Stomach (tissue), 9 donors: ENCODE measurements around the gene WWOX. TPM values are rescaled to one million over a fixed set of nuclear protein-coding genes. Genes with fewer than 3 reads are reported as not detected.

Source experiments
- DNase-seq, 2 donors: peaks; one replicate each; pipeline versions ENCODE4 v3.0.0 to v3.0.0-alpha.2; 2013 to 2019
- H3K27ac ChIP-seq, 5 donors: fragments of 200-600 bp in 4 of 5; sonication (generic) in 4 of 5; one replicate each; pipeline ENCODE4 v1.5.1; 2013 to 2019; ENCODE audit warnings: mild to moderate bottlenecking in 1 of 5, moderate library complexity in 1 of 5
- H3K27me3 ChIP-seq, 3 donors: fragments of 200-600 bp; sonication (generic); one replicate each; pipeline ENCODE4 v1.5.1; 2017 to 2019; ENCODE audit warnings: mixed run types in 1 of 3
- H3K36me3 ChIP-seq, 4 donors: fragments of 200-600 bp; sonication (generic); 1 replicate in 3 of 4; 2 replicates in 1 of 4; pipeline ENCODE4 v1.5.1; 2016 to 2019
- H3K4me1 ChIP-seq, 4 donors: fragments of 200-600 bp; sonication (generic); one replicate each; pipeline ENCODE4 v1.5.1; 2016 to 2019
- H3K4me3 ChIP-seq, 4 donors: fragments of 200-600 bp; sonication (generic) in 3 of 4; one replicate each; pipeline ENCODE4 v1.5.1; 2016 to 2019; ENCODE audit warnings: mild to moderate bottlenecking in 1 of 4
- H3K9me3 ChIP-seq, 4 donors: fragments of 200-600 bp; sonication (generic); one replicate each; pipeline ENCODE4 v1.5.1; 2016 to 2019
- CTCF ChIP-seq, 7 experiments: fragments of 450-650 bp in 4 of 7; fragments of 200-600 bp in 3 of 7; sonication (generic) in 3 of 7; IDR thresholded peaks; one replicate each; pipeline ENCODE4 v1.5.1; 2016 to 2019; ENCODE audit warnings: antibody characterized with exemption in 7 of 7, control low read depth in 2 of 7, mild to moderate bottlenecking in 1 of 7
- EP300 ChIP-seq: sonication (generic); formaldehyde crosslinking; IDR thresholded peaks from one replicate; pipeline ENCODE4 v1.6.1; 2017; ENCODE audit warnings: antibody characterized with exemption
- POLR2A ChIP-seq, 4 donors: fragments of 450-650 bp; IDR thresholded peaks; one replicate each; pipeline ENCODE4 v1.6.1; 2016; ENCODE audit warnings: antibody characterized with exemption in 4 of 4, control low read depth in 2 of 4, mild to moderate bottlenecking in 1 of 4, moderate library complexity in 1 of 4
- POLR2AphosphoS5 ChIP-seq, 3 donors: sonication (generic); formaldehyde crosslinking; IDR thresholded peaks; one replicate each; pipeline ENCODE4 v1.6.1; 2016; ENCODE audit warnings: antibody characterized with exemption in 3 of 3
- WGBS, 5 donors: extraction: QIAGEN DNeasy Blood & Tissue Kit in 3 of 5; methylation state at CpG; one replicate each; pipeline versions ENCODE4 v1.1.5 to v1.1.7; 2013 to 2018; 5-methylcytosine and 5-hydroxymethylcytosine counted together
- intact Hi-C: fragments of 100-400 bp; cut with DNase I; formaldehyde crosslinking; loops from one replicate; pipeline ENCODE4 v1.15.1; 2023; ENCODE audit warnings: low total_unique reads
- polyA plus RNA-seq, 3 donors: library from polyadenylated mRNA; stranded (reverse); fragments of 200-250 nt; gene quantifications; one replicate each; pipeline ENCODE4 v1.2.3, GENCODE V29; 2013
- total RNA-seq, 5 donors: library from RNA; depleted of rRNA; stranded (reverse); fragments of >200 nt; gene quantifications; one replicate each; pipeline versions ENCODE4 v1.1.0 to v1.2.3, GENCODE V29; 2014 to 2016
- donor health status: healthy with polysubstance abuse.
- donor health status: Bipolar disorder and iron deficiency.
- donor health status: healthy.

The WWOX gene
- total and polyA plus RNA-seq, 8 donors, result 7.7 to 129 (median 48.7) TPM

GRCh38 chr16:78608305-78608776, 508.9 kb downstream of the WWOX start:
- WGBS, 5 donors, result 63 to 74% (median 71%) methylated on average over 6 to 9 of the region's 9 CpGs
- Histone ChIP-seq H3K36me3 (no peaks in the 10 kb centered on the region), H3K27me3 (no peaks in the 10 kb centered on the region), H3K4me1 (peaks cover 0 to 36% (median 16%) of the 10 kb centered on the region in 4 donors), H3K9me3 (no peaks in the 10 kb centered on the region), H3K4me3 (peak overlapping the region in 3 of 4 donors; percentile 2 to 27 (median 24)), H3K27ac (peak overlapping the region in 4 of 5 donors; percentile 42 to 69 (median 49))
- intact Hi-C loops, result no loop called here
- TF ChIP-seq POLR2AphosphoS5 (IDR thresholded peaks at IDR 0.05) (peak in 2 of 3 donors; percentile 12 to 20), POLR2A (IDR thresholded peaks at IDR 0.05) (no peak), EP300 (no peak)
- DNase-seq, result peak in 1 of 2 donors; percentile 53

- Histone ChIP-seq H3K4me3 (peak overlapping the region; percentile 13 to 23 (median 21)), H3K27ac (peak overlapping the region in 2 of 5 donors; percentile 42 to 69), H3K4me1 (peaks cover 0 to 36% (median 16%) of the 10 kb centered on the region in 4 donors), H3K27me3 (no peaks in the 10 kb centered on the region), H3K9me3 (no peaks in the 10 kb centered on the region), H3K36me3 (no peaks in the 10 kb centered on the region)
- TF ChIP-seq EP300, result no peak
- no peak for TF ChIP-seq CTCF (IDR thresholded peaks at IDR 0.05)
- no peak for TF ChIP-seq POLR2A (IDR thresholded peaks at IDR 0.05)
- no peak for TF ChIP-seq POLR2AphosphoS5 (IDR thresholded peaks at IDR 0.05)
- intact Hi-C loops, result no loop called here
- WGBS, 5 donors, result 34 to 53% (median 39%) methylated on average over 13 of the region's 13 CpGs
- DNase-seq, result peak in 1 of 2 donors; percentile 52
Measured at GRCh38 chr16:78609402-78610274, 510.2 kb downstream of the WWOX start.

GRCh38 chr16:78611318-78611717, 511.9 kb downstream of the WWOX start:
- no peaks in the 10 kb centered on the region for H3K36me3 ChIP-seq
- H3K4me3 ChIP-seq, result no peak overlapping the region
- WGBS, 5 donors, result 94 to 100% (median 98%) methylated on average over 2 of the region's 2 CpGs
- no peaks in the 10 kb centered on the region for H3K9me3 ChIP-seq
- no peak overlapping the region for H3K27ac ChIP-seq
- intact Hi-C loops, result no loop called here
- H3K4me1 ChIP-seq, result peaks cover 0 to 32% (median 14%) of the 10 kb centered on the region in 4 donors
- no peaks in the 10 kb centered on the region for H3K27me3 ChIP-seq
- TF ChIP-seq CTCF (IDR thresholded peaks at IDR 0.05) (no peak), EP300 (no peak), POLR2AphosphoS5 (IDR thresholded peaks at IDR 0.05) (no peak), POLR2A (IDR thresholded peaks at IDR 0.05) (no peak)
- no peak for DNase-seq

- intact Hi-C loops, result no loop called here
- Histone ChIP-seq H3K36me3 (no peaks in the 10 kb centered on the region), H3K4me1 (peaks cover 0 to 12% (median 6%) of the 10 kb centered on the region in 4 donors), H3K9me3 (peaks cover 0 to 6% (median 0%) of the 10 kb centered on the region in 4 donors), H3K27ac (no peak overlapping the region), H3K27me3 (no peaks in the 10 kb centered on the region), H3K4me3 (no peak overlapping the region)
- no peak for DNase-seq
- TF ChIP-seq POLR2AphosphoS5 (IDR thresholded peaks at IDR 0.05), result no peak
- TF ChIP-seq CTCF (IDR thresholded peaks at IDR 0.05), result no peak
- no peak for TF ChIP-seq POLR2A (IDR thresholded peaks at IDR 0.05)
- no peak for TF ChIP-seq EP300
- WGBS, 5 donors, result 65 to 79% (median 73%) methylated on average over 3 of the region's 3 CpGs
Measured at GRCh38 chr16:78619811-78620210, 520.4 kb downstream of the WWOX start.
